Ishikawa (cell line): Measurements from ENCODE around the gene FAM124B.

Source experiments
- CEBPB ChIP-seq: IDR thresholded peaks from 2 replicates; pipeline ENCODE4 v1.6.1; 2012
- CREB1 ChIP-seq: IDR thresholded peaks from 2 replicates; pipeline ENCODE4 v1.6.1; 2012; ENCODE audit warnings: low read depth
- EGR1 ChIP-seq: IDR thresholded peaks from 2 replicates; pipeline ENCODE4 v1.6.1; 2012
- EP300 ChIP-seq: IDR thresholded peaks from 2 replicates; pipeline ENCODE4 v1.6.1; 2012; ENCODE audit warnings: borderline replicate concordance
- FOXM1 ChIP-seq: IDR thresholded peaks from 2 replicates; pipeline ENCODE4 v1.6.1; 2012; ENCODE audit warnings: low read depth, borderline replicate concordance
- NFIC ChIP-seq: IDR thresholded peaks from 2 replicates; pipeline ENCODE4 v1.6.1; 2012
- RAD21 ChIP-seq: IDR thresholded peaks from 2 replicates; pipeline ENCODE4 v1.6.1; 2012; ENCODE audit warnings: low read depth
- REST ChIP-seq: IDR thresholded peaks from 2 replicates; pipeline ENCODE4 v1.6.1; 2012; ENCODE audit warnings: low read depth, mild to moderate bottlenecking
- TAF1 ChIP-seq: IDR thresholded peaks from 2 replicates; pipeline ENCODE4 v1.6.1; 2012; ENCODE audit warnings: low read depth, mild to moderate bottlenecking
- TCF12 ChIP-seq: IDR thresholded peaks from 2 replicates; pipeline ENCODE4 v1.6.1; 2012; ENCODE audit warnings: low read depth
- TEAD4 ChIP-seq: IDR thresholded peaks from 2 replicates; pipeline ENCODE4 v1.6.1; 2012
- USF1 ChIP-seq: IDR thresholded peaks from 2 replicates; pipeline ENCODE4 v1.6.1; 2012
- YY1 ChIP-seq: IDR thresholded peaks from 2 replicates; pipeline ENCODE4 v1.6.1; 2012; ENCODE audit warnings: low read depth
- ZBTB7A ChIP-seq: IDR thresholded peaks from 2 replicates; pipeline ENCODE4 v1.6.1; 2012; ENCODE audit warnings: low read depth
- TF ChIP-seq, protein P1 (sequence below): IDR thresholded peaks from 2 replicates; pipeline ENCODE4 v1.6.1; 2012

Gene FAM124B

DNA sequence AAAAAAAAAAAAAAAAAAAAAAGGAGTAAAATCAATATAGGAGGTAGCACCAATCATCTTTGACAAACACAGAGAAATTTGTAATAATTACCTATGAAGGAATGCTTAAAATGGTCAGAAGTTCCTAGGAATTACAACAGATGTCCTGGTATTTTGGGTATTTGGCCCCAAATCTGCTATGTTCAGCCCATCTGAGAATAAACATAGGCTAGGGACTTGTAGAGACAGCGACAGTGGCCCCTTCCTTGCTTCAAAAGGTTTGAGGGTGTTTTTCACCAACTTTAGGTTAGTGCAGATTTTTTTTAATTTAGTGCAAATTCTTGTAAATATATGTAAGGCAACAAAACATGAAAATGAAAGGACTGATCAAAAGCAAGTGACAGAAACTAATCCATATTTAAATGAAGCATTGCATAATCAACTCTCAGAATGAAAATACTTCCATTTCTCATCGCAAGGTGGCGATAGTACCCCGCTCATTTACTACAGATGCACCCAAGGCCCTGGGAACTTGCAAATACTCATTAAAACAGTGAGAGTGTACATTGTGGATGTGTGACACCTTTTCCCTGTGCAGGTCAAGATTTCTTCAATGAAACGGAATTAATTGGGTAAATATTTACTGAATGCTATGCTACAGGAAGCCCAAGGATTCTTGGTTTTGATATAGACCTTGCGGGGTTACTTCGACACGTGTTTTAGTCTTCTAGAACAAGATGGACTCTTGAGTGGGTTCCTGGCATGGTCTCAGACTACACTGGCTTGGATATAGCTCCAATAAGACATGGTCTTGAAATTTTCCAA lies 44.6 kb downstream of the FAM124B start:
- TF ChIP-seq CEBPB (peak; percentile 97), RAD21 (peak; percentile 92), NFIC (no peak)

- no peak for TF ChIP-seq USF1
- TF ChIP-seq TCF12, result no peak
- TF ChIP-seq RAD21, result no peak
- TF ChIP-seq ZBTB7A, result no peak
- TF ChIP-seq EP300, result no peak
- TF ChIP-seq CEBPB, result no peak
- TF ChIP-seq CREB1, result no peak
- TF ChIP-seq NFIC, result no peak
- no peak for TF ChIP-seq YY1
- no peak for TF ChIP-seq FOXM1
- no peak for TF ChIP-seq TEAD4
- TF ChIP-seq, protein P1, sequence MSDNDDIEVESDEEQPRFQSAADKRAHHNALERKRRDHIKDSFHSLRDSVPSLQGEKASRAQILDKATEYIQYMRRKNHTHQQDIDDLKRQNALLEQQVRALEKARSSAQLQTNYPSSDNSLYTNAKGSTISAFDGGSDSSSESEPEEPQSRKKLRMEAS, result no peak
- TF ChIP-seq TAF1, result no peak
- no peak for TF ChIP-seq REST
- no peak for TF ChIP-seq EGR1
These were observed 47.2 kb downstream of the FAM124B start for GRCh38 chr2:224354632-224355211.

DNA sequence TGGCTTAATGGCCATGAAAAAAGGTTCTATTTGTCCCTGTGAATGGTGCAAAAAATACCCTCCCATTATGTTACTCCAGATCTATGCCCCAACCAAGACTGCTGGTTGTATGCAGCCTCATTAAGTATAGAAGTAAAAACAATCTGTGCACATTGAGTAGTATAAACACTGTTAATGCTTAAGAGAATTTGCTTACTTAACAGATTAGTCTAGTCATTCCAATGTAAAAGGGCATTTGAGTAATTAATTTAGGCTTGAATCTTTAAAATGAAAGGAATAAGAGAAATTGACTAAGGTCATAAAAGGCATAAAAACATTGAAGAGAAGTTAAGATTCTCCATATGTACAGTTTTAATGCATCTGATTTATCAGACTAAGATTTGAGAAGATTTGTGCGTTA lies 51.2 kb downstream of the FAM124B start:
- TF ChIP-seq TCF12, result no peak
- no peak for TF ChIP-seq CREB1
- TF ChIP-seq YY1, result no peak
- TF ChIP-seq TEAD4, result no peak
- TF ChIP-seq, protein P1, result no peak
- TF ChIP-seq REST, result no peak
- TF ChIP-seq USF1, result no peak
- TF ChIP-seq RAD21, result no peak
- no peak for TF ChIP-seq CEBPB
- no peak for TF ChIP-seq EGR1
- no peak for TF ChIP-seq EP300
- no peak for TF ChIP-seq TAF1
- no peak for TF ChIP-seq NFIC
- TF ChIP-seq FOXM1, result no peak
- TF ChIP-seq ZBTB7A, result no peak

DNA sequence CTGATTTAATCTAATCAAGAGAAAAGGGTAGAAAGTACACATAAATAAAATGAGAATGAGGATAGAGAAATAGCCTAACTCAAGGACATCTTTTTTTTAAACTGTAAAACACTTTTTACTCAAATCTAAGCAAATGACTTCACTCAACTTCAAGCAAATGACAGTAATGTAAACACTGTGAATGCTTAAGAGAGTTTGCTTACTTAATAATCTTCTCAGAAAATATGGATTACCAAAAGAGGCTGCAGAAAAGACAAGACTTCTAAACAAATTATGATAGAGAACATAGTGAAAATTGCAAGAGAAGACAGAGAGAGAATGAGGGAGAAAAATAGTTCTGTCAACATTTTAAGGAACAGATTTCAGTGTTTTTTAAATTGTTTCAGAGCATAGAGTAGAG lies 52.5 kb downstream of the FAM124B start:
- TF ChIP-seq TEAD4, result no peak
- no peak for TF ChIP-seq ZBTB7A
- TF ChIP-seq TAF1, result no peak
- TF ChIP-seq, protein P1, result no peak
- TF ChIP-seq CEBPB, result no peak
- no peak for TF ChIP-seq FOXM1
- no peak for TF ChIP-seq YY1
- no peak for TF ChIP-seq REST
- TF ChIP-seq EGR1, result no peak
- TF ChIP-seq TCF12, result no peak
- TF ChIP-seq RAD21, result no peak
- TF ChIP-seq NFIC, result no peak
- no peak for TF ChIP-seq CREB1
- TF ChIP-seq EP300, result no peak
- no peak for TF ChIP-seq USF1
